Dedifferentiated amniotic fluid mesenchymal stem cell (primary cell): ENCODE data around the gene MCM3AP.

Experiments
- DNase-seq: peaks from one replicate; pipeline ENCODE4 v3.0.0-alpha.2; 2016; ENCODE audit errors: extremely low spot score

Gene MCM3AP

GRCh38 chr21:46285206-46285661, at the start of gene MCM3AP:
MCM3AP (minus strand) TSS chr21:46285611; CDS start chr21:46285286, 325 bp downstream.
- DNase-seq: no peak

- DNase-seq: no peak
These were observed 49.1 kb upstream of the MCM3AP start for GRCh38 chr21:46334351-46335140.

GRCh38 chr21:46329796-46330195, 44.4 kb upstream of the MCM3AP start:
- DNase-seq: no peak

- DNase-seq: no peak
These were observed 42.7 kb upstream of the MCM3AP start for GRCh38 chr21:46328151-46328550.

GRCh38 chr21:46327711-46328110, 42.3 kb upstream of the MCM3AP start:
- no peak for DNase-seq

GRCh38 chr21:46326110-46326703, 40.8 kb upstream of the MCM3AP start:
- no peak for DNase-seq

- DNase-seq: no peak
These were observed 39.9 kb upstream of the MCM3AP start for GRCh38 chr21:46325073-46325912.

- DNase-seq: peak; percentile 53
These were observed 39.1 kb upstream of the MCM3AP start for GRCh38 chr21:46324390-46325072.

GRCh38 chr21:46323710-46324389, 38.4 kb upstream of the MCM3AP start, which contains the start of the genes C21orf58 and PCNT:
C21orf58 (minus strand) TSS chr21:46323870; CDS start chr21:46322738, 1,132 bp downstream.
PCNT (plus strand) TSS chr21:46324156; CDS start chr21:46324229, 73 bp downstream.
- peak; percentile 96 for DNase-seq

GRCh38 chr21:46323227-46323709, 37.9 kb upstream of the MCM3AP start:
- no peak for DNase-seq

GRCh38 chr21:46322351-46323226, 37.2 kb upstream of the MCM3AP start:
- DNase-seq: no peak

GRCh38 chr21:46320331-46320801, 35.0 kb upstream of the MCM3AP start:
- DNase-seq: no peak

GRCh38 chr21:46319186-46319585, 33.8 kb upstream of the MCM3AP start:
- DNase-seq: no peak

- DNase-seq: no peak
These were observed 33.0 kb upstream of the MCM3AP start for GRCh38 chr21:46318464-46318845.

GRCh38 chr21:46317710-46318463, 32.5 kb upstream of the MCM3AP start:
- no peak for DNase-seq

- no peak for DNase-seq
These were observed 31.4 kb upstream of the MCM3AP start for GRCh38 chr21:46316708-46317324.

- DNase-seq: no peak
These were observed 29.1 kb upstream of the MCM3AP start for GRCh38 chr21:46314441-46315020.

GRCh38 chr21:46312949-46313348, 27.5 kb upstream of the MCM3AP start:
- DNase-seq: no peak
